Mesendoderm (in vitro differentiated cells): ENCODE measurements around the gene KRT80.

Experiments used
- DNase-seq: peaks from one replicate; pipeline ENCODE4 v3.0.0; 2013
- H2AK5ac ChIP-seq: 2 replicates; pipeline ENCODE4 v1.6.1; 2013; ENCODE audit warnings: low read length, inconsistent platforms
- H2BK120ac ChIP-seq: 2 replicates; pipeline ENCODE4 v1.6.1; 2013; ENCODE audit warnings: low read depth, mild to moderate bottlenecking, low read length, moderate library complexity, mixed read lengths
- H2BK15ac ChIP-seq: replicated peaks from 2 replicates; pipeline ENCODE4 v1.6.1; 2013; ENCODE audit warnings: low read depth, mild to moderate bottlenecking, moderate library complexity
- H2BK5ac ChIP-seq: 2 replicates; pipeline ENCODE4 v1.6.1; 2013; ENCODE audit warnings: low read length, inconsistent platforms
- H3K18ac ChIP-seq: 2 replicates; pipeline ENCODE4 v1.6.1; 2013; ENCODE audit warnings: mild to moderate bottlenecking, low read length, mixed read lengths
- H3K23ac ChIP-seq: one replicate; pipeline ENCODE4 v1.6.1; 2013; ENCODE audit warnings: low read length
- H3K27ac ChIP-seq: 2 replicates; pipeline ENCODE4 v1.5.1; 2013; ENCODE audit warnings: low read depth, mild to moderate bottlenecking, inconsistent platforms, low read length, moderate library complexity
- H3K27me3 ChIP-seq: 2 replicates; pipeline ENCODE4 v1.6.1; 2013; ENCODE audit warnings: low read length, control low read depth, mild to moderate bottlenecking, inconsistent platforms; ENCODE audit not compliant: insufficient read depth, poor library complexity
- H3K36me3 ChIP-seq: 2 replicates; pipeline ENCODE4 v1.6.1; 2013; ENCODE audit warnings: low read length, inconsistent platforms; ENCODE audit not compliant: control insufficient read depth, insufficient read depth
- H3K4ac ChIP-seq: one replicate; pipeline ENCODE4 v1.6.1; 2013; ENCODE audit warnings: low read depth, mild to moderate bottlenecking, low read length, moderate library complexity
- H3K4me1 ChIP-seq: 2 replicates; pipeline ENCODE4 v1.6.1; 2013; ENCODE audit warnings: low read depth, low read length, inconsistent platforms; ENCODE audit not compliant: control insufficient read depth
- H3K4me2 ChIP-seq: 2 replicates; pipeline ENCODE4 v1.6.1; 2013; ENCODE audit warnings: low read length
- H3K4me3 ChIP-seq: 2 replicates; pipeline ENCODE4 v1.5.1; 2013; ENCODE audit warnings: mild to moderate bottlenecking, low read length
- H3K56ac ChIP-seq: one replicate; pipeline ENCODE4 v1.6.1; 2013; ENCODE audit warnings: low read length
- H3K79me1 ChIP-seq: 2 replicates; pipeline ENCODE4 v1.6.1; 2013; ENCODE audit warnings: low read length, inconsistent platforms
- H3K79me2 ChIP-seq: 2 replicates; pipeline ENCODE4 v1.6.1; 2013; ENCODE audit warnings: mild to moderate bottlenecking, low read length; ENCODE audit not compliant: control insufficient read depth, insufficient read depth
- H3K9ac ChIP-seq: 2 replicates; pipeline ENCODE4 v1.6.1; 2013; ENCODE audit warnings: low read length, inconsistent platforms
- H4K5ac ChIP-seq: one replicate; pipeline ENCODE4 v1.6.1; 2013; ENCODE audit warnings: low read length
- H4K8ac ChIP-seq: one replicate; pipeline ENCODE4 v1.6.1; 2013; ENCODE audit warnings: low read depth, mild to moderate bottlenecking, control low read depth, low read length, moderate library complexity
- WGBS: extraction: QIAGEN DNeasy Blood & Tissue Kit; methylation state at CpG from one replicate; pipeline ENCODE4 v1.1.7; 2013; ENCODE audit warnings: low lambda C conversion rate, missing lambda C conversion rate; ENCODE audit not compliant: insufficient coverage; ENCODE audit errors: extremely low coverage; 5-methylcytosine and 5-hydroxymethylcytosine counted together

Gene KRT80

DNA sequence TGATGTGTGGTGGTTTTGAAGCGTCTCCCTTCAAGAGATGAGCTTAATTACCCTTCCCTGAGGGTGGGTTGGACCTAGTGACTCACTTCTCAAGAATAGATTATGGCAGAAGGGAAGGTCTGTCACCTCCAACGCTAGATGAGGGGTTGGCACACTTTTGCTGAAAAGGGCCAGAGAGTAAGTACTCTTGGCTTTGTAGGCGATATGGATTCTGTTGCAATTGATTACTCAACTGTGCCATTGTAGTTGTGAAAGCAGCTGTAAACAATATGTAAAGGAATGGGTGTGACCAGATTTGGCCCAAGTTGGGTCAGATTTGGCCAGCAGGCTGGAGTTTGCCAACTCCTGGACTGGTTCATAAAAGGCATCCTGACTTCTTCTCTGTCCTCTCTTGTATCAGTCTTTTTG lies 59.1 kb downstream of the KRT80 start:
- Histone ChIP-seq H3K79me2 (no peaks in the 10 kb centered on the region), H3K27ac (no peak overlapping the region), H3K4me3 (no peak overlapping the region), H3K79me1 (no peaks in the 10 kb centered on the region), H2BK15ac (no peak overlapping the region), H3K36me3 (no peaks in the 10 kb centered on the region), H3K4me2 (no peak overlapping the region), H3K18ac (no peak overlapping the region), H3K27me3 (no peaks in the 10 kb centered on the region), H2AK5ac (no peak overlapping the region), H2BK5ac (no peak overlapping the region), H3K4ac (no peak overlapping the region), H4K8ac (no peak overlapping the region), H2BK120ac (no peak overlapping the region), H4K5ac (no peak overlapping the region), H3K23ac (no peak overlapping the region), H3K4me1 (no peaks in the 10 kb centered on the region), H3K9ac (no peak overlapping the region), H3K56ac (no peak overlapping the region)
- WGBS, result no CpG with 5 or more reads among the region's 3 CpGs
- no peak for DNase-seq

DNA sequence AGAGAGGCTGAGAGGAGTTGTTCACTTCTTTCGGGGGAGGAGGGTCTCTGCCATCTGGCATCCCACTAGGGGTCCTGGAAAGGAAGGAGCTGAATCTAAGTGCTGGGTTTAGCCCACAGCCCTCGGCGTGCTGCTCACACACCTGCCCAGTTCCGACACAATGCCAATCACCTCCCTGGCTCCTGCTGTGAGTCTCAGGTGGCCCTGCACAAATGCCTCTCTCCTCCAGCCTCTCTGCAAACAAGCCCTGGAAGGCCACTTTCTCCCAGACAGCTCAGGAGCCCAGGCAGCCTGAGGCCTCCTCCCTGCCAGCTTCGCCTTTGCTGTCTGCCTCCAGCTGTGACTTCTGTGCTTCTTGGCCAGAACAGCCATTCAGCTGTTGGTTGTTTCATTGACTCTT lies 61.1 kb downstream of the KRT80 start:
- no peak overlapping the region for H2BK5ac ChIP-seq
- H3K9ac ChIP-seq, result no peak overlapping the region
- peaks cover 14% of the 10 kb centered on the region for H3K4me1 ChIP-seq
- no peak overlapping the region for H3K23ac ChIP-seq
- no peak overlapping the region for H4K5ac ChIP-seq
- H3K36me3 ChIP-seq, result no peaks in the 10 kb centered on the region
- H3K27me3 ChIP-seq, result no peaks in the 10 kb centered on the region
- no peak overlapping the region for H3K4me3 ChIP-seq
- H3K79me1 ChIP-seq, result no peaks in the 10 kb centered on the region
- no CpG with 5 or more reads among the region's 5 CpGs for WGBS
- no peak overlapping the region for H3K27ac ChIP-seq
- no peak overlapping the region for H3K56ac ChIP-seq
- no peak overlapping the region for H3K4ac ChIP-seq
- no peak overlapping the region for H2BK15ac ChIP-seq
- DNase-seq, result no peak
- no peak overlapping the region for H2AK5ac ChIP-seq
- no peak overlapping the region for H2BK120ac ChIP-seq
- H4K8ac ChIP-seq, result no peak overlapping the region
- H3K4me2 ChIP-seq, result no peak overlapping the region
- no peaks in the 10 kb centered on the region for H3K79me2 ChIP-seq
- H3K18ac ChIP-seq, result no peak overlapping the region

DNA sequence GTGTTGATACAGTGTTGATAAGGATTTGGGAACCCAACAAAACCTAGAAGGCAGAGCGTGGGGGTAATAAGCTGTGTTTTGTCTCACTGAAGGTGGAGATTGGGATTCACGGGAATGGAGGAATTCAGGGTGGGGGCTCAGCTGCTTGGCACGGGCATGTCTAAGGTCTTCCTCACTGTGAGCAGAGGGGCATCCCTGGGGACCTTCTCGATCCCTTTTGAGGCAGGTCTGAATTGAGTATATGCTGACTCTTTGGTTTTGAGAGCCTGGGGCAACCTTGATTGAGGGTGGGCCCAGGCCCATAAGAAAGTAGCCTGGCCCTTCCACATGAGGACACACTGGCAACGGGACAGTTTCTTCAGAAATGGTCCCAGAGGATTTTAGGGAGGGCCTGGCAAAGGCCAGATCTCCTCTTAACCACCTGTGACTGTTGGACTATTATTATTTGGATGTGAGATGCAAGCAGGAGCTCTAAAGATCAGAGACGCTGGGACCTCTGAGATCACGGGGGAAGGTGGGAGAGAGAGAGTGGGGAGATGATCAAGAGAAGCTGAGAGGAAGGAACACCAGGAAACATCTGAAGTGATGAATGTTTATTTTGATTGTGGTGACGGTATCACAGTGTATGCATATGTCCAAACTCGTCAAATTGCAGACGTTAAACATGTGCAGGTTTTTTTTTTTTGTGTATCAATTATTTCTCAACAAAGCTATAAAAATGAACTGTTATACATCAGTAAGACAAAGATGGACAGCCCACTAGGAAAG lies 63.9 kb downstream of the KRT80 start:
- H2AK5ac ChIP-seq, result no peak overlapping the region
- H3K27me3 ChIP-seq, result no peaks in the 10 kb centered on the region
- no peak overlapping the region for H2BK15ac ChIP-seq
- H3K9ac ChIP-seq, result no peak overlapping the region
- H4K5ac ChIP-seq, result no peak overlapping the region
- H2BK5ac ChIP-seq, result no peak overlapping the region
- H3K4me2 ChIP-seq, result no peak overlapping the region
- H3K23ac ChIP-seq, result no peak overlapping the region
- no peak overlapping the region for H4K8ac ChIP-seq
- no peak overlapping the region for H3K18ac ChIP-seq
- no peaks in the 10 kb centered on the region for H3K79me2 ChIP-seq
- peaks cover 19% of the 10 kb centered on the region for H3K4me1 ChIP-seq
- no peak overlapping the region for H3K4me3 ChIP-seq
- H2BK120ac ChIP-seq, result no peak overlapping the region
- no peaks in the 10 kb centered on the region for H3K36me3 ChIP-seq
- WGBS, result no CpG with 5 or more reads among the region's 10 CpGs
- H3K56ac ChIP-seq, result no peak overlapping the region
- no peak for DNase-seq
- no peak overlapping the region for H3K27ac ChIP-seq
- H3K4ac ChIP-seq, result no peak overlapping the region
- H3K79me1 ChIP-seq, result no peaks in the 10 kb centered on the region

DNA sequence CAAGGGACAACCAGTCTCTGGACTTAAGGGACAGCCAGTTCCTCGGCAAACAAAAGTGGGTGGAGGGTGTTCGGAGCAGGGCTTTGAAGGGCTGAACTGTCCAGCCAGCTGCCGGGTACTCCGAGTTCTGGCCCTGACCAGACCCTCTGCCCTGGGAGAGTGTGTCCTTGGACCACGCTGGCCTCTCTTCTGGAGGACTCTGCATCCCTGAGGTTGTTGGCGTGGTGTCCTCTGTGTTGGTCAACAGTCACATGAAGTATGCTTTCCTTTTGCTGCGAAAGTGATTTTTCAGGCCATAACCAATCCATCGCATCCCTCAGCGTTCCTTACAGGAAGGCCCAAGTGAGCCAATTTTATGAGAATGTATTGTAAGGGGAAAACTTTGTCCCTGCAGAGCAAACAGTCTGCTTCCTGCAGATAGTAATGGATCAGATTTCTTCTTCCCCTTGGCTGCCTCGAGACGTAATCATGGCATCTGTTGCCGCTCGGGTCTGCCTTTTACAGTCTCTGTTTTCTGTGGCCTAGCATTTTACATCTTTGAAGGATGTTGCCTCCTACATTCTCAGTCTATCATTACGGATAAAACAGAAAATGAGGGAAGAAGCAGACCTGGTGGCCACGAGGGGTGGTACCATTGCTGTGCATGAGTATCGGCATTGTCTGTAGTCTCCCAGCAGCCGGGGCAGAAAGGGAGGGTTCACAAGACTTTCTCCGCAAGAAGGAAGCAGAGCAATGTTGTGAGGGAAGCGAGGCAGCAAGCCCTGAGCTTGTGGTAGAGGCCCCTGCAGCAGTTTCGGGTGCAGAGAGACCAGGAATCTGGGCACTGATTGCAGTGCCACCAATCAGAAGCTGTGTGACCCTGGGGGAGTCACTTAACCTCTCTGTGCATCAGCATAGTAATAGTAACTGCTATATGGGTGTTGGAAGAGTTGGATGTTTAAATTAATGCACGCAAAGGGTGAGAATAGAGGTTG lies 64.9 kb downstream of the KRT80 start:
- no peak overlapping the region for H3K23ac ChIP-seq
- H3K4me1 ChIP-seq, result peaks cover 19% of the 10 kb centered on the region
- no peak overlapping the region for H4K5ac ChIP-seq
- H3K4me2 ChIP-seq, result no peak overlapping the region
- 100% methylated on average over 1 of the region's 21 CpGs for WGBS
- no peak for DNase-seq
- no peaks in the 10 kb centered on the region for H3K79me1 ChIP-seq
- no peak overlapping the region for H3K4ac ChIP-seq
- H3K4me3 ChIP-seq, result no peak overlapping the region
- H2BK15ac ChIP-seq, result no peak overlapping the region
- H3K18ac ChIP-seq, result no peak overlapping the region
- no peak overlapping the region for H3K9ac ChIP-seq
- H2BK5ac ChIP-seq, result no peak overlapping the region
- no peak overlapping the region for H3K27ac ChIP-seq
- H3K36me3 ChIP-seq, result no peaks in the 10 kb centered on the region
- H2AK5ac ChIP-seq, result no peak overlapping the region
- H2BK120ac ChIP-seq, result no peak overlapping the region
- H4K8ac ChIP-seq, result no peak overlapping the region
- no peaks in the 10 kb centered on the region for H3K27me3 ChIP-seq
- H3K56ac ChIP-seq, result peak overlapping the region; percentile 44
- no peaks in the 10 kb centered on the region for H3K79me2 ChIP-seq

DNA sequence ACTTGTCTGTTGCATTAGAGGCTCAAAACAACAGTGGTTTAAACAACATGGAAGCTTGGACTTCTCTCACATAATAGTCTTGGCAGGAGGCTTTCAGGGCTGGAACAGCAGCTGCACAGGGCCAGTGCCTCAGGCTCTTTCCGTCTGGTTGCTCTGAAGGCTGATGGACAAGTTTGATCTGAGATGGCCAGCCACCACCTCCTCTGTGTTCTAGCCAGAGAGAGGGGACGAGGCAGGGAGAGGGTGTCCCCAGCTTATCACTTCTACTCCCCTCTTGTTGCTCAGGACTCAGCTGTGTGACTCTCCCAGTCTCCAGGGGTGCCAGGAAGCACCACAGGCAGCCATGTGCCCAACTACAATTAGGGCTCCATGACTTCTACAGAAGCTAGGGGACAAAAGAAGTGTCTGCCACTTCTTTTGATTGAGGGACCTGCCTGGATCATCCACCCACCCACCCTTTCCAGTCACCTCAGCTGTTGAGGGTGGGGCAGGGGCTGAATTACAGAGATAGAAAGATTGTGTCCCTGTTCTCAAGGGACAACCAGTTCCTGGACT lies 65.7 kb downstream of the KRT80 start:
- DNase-seq, result no peak
- H3K4me3 ChIP-seq, result no peak overlapping the region
- no peak overlapping the region for H3K4ac ChIP-seq
- H3K4me1 ChIP-seq, result peaks cover 19% of the 10 kb centered on the region
- no peaks in the 10 kb centered on the region for H3K79me1 ChIP-seq
- H2AK5ac ChIP-seq, result peak overlapping the region; percentile 86
- no peak overlapping the region for H3K4me2 ChIP-seq
- no peak overlapping the region for H3K9ac ChIP-seq
- no peaks in the 10 kb centered on the region for H3K79me2 ChIP-seq
- H3K27me3 ChIP-seq, result no peaks in the 10 kb centered on the region
- H3K36me3 ChIP-seq, result no peaks in the 10 kb centered on the region
- H3K56ac ChIP-seq, result peak overlapping the region; percentile 63
- WGBS, result no CpG with 5 or more reads among the region's 2 CpGs
- peak overlapping the region; percentile 61 for H2BK5ac ChIP-seq
- H3K23ac ChIP-seq, result no peak overlapping the region
- H2BK120ac ChIP-seq, result no peak overlapping the region
- no peak overlapping the region for H4K8ac ChIP-seq
- H3K27ac ChIP-seq, result peak overlapping the region; percentile 11
- H3K18ac ChIP-seq, result no peak overlapping the region
- H2BK15ac ChIP-seq, result no peak overlapping the region
- H4K5ac ChIP-seq, result no peak overlapping the region
